Bronchial epithelial cell (primary cell): Measurements from ENCODE around the gene GAS7. TPM values are rescaled to one million over a fixed set of nuclear protein-coding genes. Genes with fewer than 3 reads are reported as not detected.

Source experiments
- DNase-seq: peaks from one replicate; pipeline ENCODE4 v3.0.0-alpha.2; 2010; ENCODE audit warnings: low read depth
- FAIRE-seq: peaks from 2 replicates; lab custom pipeline; 2011; peaks lifted over from hg19 to GRCh38; lab: Jason Lieb, UNC
- H3K27me3 ChIP-seq: 2 replicates; pipeline ENCODE4 v1.5.1; 2011; ENCODE audit warnings: low read length; ENCODE audit not compliant: control insufficient read depth, insufficient read depth
- H3K36me3 ChIP-seq: 2 replicates; pipeline ENCODE4 v1.5.1; 2011; ENCODE audit warnings: low read length; ENCODE audit not compliant: control insufficient read depth, insufficient read depth
- H3K4me3 ChIP-seq: 2 replicates; pipeline ENCODE4 v1.5.1; 2011; ENCODE audit warnings: mild to moderate bottlenecking, low read depth, low read length, control low read depth
- total RNA-seq: library from RNA; depleted of rRNA; stranded (reverse); fragments of >200 nt; gene quantifications from 2 replicates; pipeline ENCODE4 v1.2.1, GENCODE V29; 2014
- TF ChIP-seq, protein P1 (sequence below): IDR thresholded peaks from 2 replicates; pipeline ENCODE4 v1.5.1; 2011; ENCODE audit warnings: mild to moderate bottlenecking, moderate library complexity, low read length, control low read depth, inconsistent platforms; ENCODE audit not compliant: insufficient read depth, severe bottlenecking

GAS7 gene
- total RNA-seq, 1 donor from 2014 or later = 1.1 TPM

- no peak for DNase-seq
- H3K27me3 ChIP-seq = no peaks in the 10 kb centered on the region
- no peak overlapping the region for H3K4me3 ChIP-seq
- no peak for FAIRE-seq
- TF ChIP-seq, protein P1, sequence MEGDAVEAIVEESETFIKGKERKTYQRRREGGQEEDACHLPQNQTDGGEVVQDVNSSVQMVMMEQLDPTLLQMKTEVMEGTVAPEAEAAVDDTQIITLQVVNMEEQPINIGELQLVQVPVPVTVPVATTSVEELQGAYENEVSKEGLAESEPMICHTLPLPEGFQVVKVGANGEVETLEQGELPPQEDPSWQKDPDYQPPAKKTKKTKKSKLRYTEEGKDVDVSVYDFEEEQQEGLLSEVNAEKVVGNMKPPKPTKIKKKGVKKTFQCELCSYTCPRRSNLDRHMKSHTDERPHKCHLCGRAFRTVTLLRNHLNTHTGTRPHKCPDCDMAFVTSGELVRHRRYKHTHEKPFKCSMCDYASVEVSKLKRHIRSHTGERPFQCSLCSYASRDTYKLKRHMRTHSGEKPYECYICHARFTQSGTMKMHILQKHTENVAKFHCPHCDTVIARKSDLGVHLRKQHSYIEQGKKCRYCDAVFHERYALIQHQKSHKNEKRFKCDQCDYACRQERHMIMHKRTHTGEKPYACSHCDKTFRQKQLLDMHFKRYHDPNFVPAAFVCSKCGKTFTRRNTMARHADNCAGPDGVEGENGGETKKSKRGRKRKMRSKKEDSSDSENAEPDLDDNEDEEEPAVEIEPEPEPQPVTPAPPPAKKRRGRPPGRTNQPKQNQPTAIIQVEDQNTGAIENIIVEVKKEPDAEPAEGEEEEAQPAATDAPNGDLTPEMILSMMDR = no peak
- no peaks in the 10 kb centered on the region for H3K36me3 ChIP-seq
Measured at GRCh38 chr17:10116753-10117420, 81.5 kb downstream of the GAS7 start.

DNA sequence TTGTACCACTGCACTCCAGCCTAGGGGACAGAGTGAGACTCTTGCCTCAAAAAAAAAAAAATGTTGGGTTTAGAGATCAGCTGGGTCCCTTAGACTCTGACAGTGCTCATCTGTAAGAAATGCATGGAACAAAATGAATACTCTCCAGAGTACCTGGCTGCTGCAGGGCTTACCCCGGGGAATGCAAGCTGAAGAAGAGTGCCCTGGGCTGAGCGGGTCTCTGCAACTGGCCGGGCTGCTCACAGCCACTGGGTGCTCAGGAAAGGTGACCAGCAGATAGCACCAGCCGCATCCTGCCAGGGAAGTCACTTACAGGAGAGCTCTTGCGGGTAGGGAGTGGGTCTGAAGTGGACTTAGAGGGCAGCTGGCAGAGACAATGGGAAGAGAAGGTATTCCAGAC, 82.1 kb downstream of the GAS7 start:
- TF ChIP-seq, protein P1 = no peak
- no peak overlapping the region for H3K4me3 ChIP-seq
- H3K27me3 ChIP-seq = no peaks in the 10 kb centered on the region
- no peak for DNase-seq
- H3K36me3 ChIP-seq = no peaks in the 10 kb centered on the region
- FAIRE-seq = no peak

GRCh38 chr17:10115536-10115932, 82.9 kb downstream of the GAS7 start:
- TF ChIP-seq, protein P1 = no peak
- H3K27me3 ChIP-seq = no peaks in the 10 kb centered on the region
- FAIRE-seq = no peak

GRCh38 chr17:10114931-10115535, 83.4 kb downstream of the GAS7 start:
- Histone ChIP-seq H3K4me3 (no peak overlapping the region), H3K27me3 (no peaks in the 10 kb centered on the region), H3K36me3 (no peaks in the 10 kb centered on the region)
- DNase-seq (peak; percentile 50), FAIRE-seq (no peak)
- TF ChIP-seq, protein P1 = no peak

More at GRCh38 chr17:10115536-10115932, 82.9 kb downstream of the GAS7 start:
- H3K4me3 ChIP-seq = no peak overlapping the region
- no peaks in the 10 kb centered on the region for H3K36me3 ChIP-seq
- DNase-seq = no peak

GRCh38 chr17:10112962-10113361, 85.4 kb downstream of the GAS7 start:
- Histone ChIP-seq H3K27me3 (no peaks in the 10 kb centered on the region), H3K36me3 (no peaks in the 10 kb centered on the region), H3K4me3 (no peak overlapping the region)
- TF ChIP-seq, protein P1 = no peak
- DNase-seq = no peak
- FAIRE-seq = no peak
